Measurements from ENCODE around the gene PLA2G4B.

DNA sequence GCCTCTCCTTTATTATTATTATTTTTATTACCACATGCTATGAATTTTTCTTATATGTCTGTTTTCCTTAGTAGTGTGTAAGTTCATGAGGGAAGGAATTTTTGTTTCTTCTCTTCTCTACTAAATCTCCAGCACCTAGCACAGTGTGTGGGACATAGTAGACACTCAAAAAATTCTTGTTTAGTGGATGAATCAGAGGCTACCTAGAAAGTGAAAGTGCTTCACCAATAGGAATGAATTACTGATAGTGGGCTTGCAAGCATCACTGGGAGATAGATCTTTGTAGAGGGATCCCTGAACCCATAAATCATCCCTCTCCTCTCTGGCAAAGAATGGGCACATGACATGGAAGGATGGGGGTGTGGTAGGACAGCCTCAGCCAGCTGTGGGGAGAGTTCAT lies 46.7 kb downstream of the PLA2G4B start:
- no peak for TF ChIP-seq CTCF (IDR thresholded peaks at IDR 0.05)
- no peak for TF ChIP-seq ZFX (IDR thresholded peaks at IDR 0.05; ENCODE audit: borderline replicate concordance)

Data from 22Rv1 (cell line).